Measurements from ENCODE around the gene PPM1J.

- TF ChIP-seq CTCF (conservative IDR thresholded peaks at IDR 0.05; ENCODE audit: low read length) (no peak), EZH2phosphoT487 (IDR thresholded peaks at IDR 0.05; ENCODE audit: borderline replicate concordance) (no peak)
Observed at GRCh38 chr1:112702067-112702395, 13.1 kb downstream of the PPM1J start.

All from Loucy (cell line).